ENCODE results near the gene NUCB1. TPM values are rescaled to one million over a fixed set of nuclear protein-coding genes. Genes with fewer than 3 reads are reported as not detected.

The NUCB1 gene
- total and polyA plus RNA-seq, 4 donors, result 186 to 775 (median 238) TPM

GRCh38 chr19:48934837-48935236 is 34.7 kb downstream of the NUCB1 start:
- Histone ChIP-seq H3K9ac (ENCODE audit: low read depth in 1 of 2, low read length in 2 of 2) (no peak overlapping the region), H3K9me3 (ENCODE audit: control insufficient read depth in 4 of 4, low read length in 3 of 4) (no peaks in the 10 kb centered on the region), H3K36me3 (ENCODE audit: control insufficient read depth in 4 of 4, insufficient read depth in 3 of 4, low read depth in 1 of 4, low read length in 3 of 4) (no peaks in the 10 kb centered on the region), H3K27ac (ENCODE audit: low read depth in 1 of 2, low read length in 2 of 2) (no peak overlapping the region), H3K27me3 (ENCODE audit: control insufficient read depth in 4 of 4, insufficient read depth in 4 of 4, low read length in 3 of 4) (peaks cover 0 to 5% (median 0%) of the 10 kb centered on the region in 4 donors), H3K4me1 (ENCODE audit: control insufficient read depth in 4 of 4, insufficient read depth in 4 of 4, low read length in 3 of 4) (peaks cover 0 to 9% (median 2%) of the 10 kb centered on the region in 4 donors), H3K4me3 (ENCODE audit: low read depth in 1 of 3, low read length in 3 of 3) (no peak overlapping the region)
- WGBS, result 77% methylated on average over 19 of the region's 19 CpGs
- DNase-seq (ENCODE audit: low spot score), result no peak
- TF ChIP-seq GABPA (IDR thresholded peaks at IDR 0.05 in 1 of 2, conservative IDR thresholded peaks at IDR 0.05 in 1 of 2) (no peak), NR2F2 (IDR thresholded peaks at IDR 0.05) (no peak), SP1 (IDR thresholded peaks at IDR 0.05) (no peak), JUND (IDR thresholded peaks at IDR 0.05) (no peak), RXRA (IDR thresholded peaks at IDR 0.05) (no peak), HNF4G (IDR thresholded peaks at IDR 0.05) (no peak), REST (IDR thresholded peaks at IDR 0.05) (no peak), MAX (IDR thresholded peaks at IDR 0.05) (no peak), CTCF (IDR thresholded peaks at IDR 0.05; ENCODE audit: low read depth, low read length, missing input control) (no peak), TAF1 (conservative IDR thresholded peaks at IDR 0.05) (no peak), YY1 (IDR thresholded peaks at IDR 0.05) (no peak), HNF4A (conservative IDR thresholded peaks at IDR 0.05) (no peak), EGR1 (IDR thresholded peaks at IDR 0.05; ENCODE audit: low read depth in 2 of 2) (no peak), RAD21 (IDR thresholded peaks at IDR 0.05) (no peak), FOXA2 (IDR thresholded peaks at IDR 0.05) (no peak), FOXA1 (IDR thresholded peaks at IDR 0.05) (no peak)
- TF ChIP-seq, protein P1, sequence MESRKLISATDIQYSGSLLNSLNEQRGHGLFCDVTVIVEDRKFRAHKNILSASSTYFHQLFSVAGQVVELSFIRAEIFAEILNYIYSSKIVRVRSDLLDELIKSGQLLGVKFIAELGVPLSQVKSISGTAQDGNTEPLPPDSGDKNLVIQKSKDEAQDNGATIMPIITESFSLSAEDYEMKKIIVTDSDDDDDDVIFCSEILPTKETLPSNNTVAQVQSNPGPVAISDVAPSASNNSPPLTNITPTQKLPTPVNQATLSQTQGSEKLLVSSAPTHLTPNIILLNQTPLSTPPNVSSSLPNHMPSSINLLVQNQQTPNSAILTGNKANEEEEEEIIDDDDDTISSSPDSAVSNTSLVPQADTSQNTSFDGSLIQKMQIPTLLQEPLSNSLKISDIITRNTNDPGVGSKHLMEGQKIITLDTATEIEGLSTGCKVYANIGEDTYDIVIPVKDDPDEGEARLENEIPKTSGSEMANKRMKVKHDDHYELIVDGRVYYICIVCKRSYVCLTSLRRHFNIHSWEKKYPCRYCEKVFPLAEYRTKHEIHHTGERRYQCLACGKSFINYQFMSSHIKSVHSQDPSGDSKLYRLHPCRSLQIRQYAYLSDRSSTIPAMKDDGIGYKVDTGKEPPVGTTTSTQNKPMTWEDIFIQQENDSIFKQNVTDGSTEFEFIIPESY (IDR thresholded peaks at IDR 0.05), result no peak
- TF ChIP-seq, protein P2, sequence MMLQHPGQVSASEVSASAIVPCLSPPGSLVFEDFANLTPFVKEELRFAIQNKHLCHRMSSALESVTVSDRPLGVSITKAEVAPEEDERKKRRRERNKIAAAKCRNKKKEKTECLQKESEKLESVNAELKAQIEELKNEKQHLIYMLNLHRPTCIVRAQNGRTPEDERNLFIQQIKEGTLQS (IDR thresholded peaks at IDR 0.05), result no peak
